K562 (cell line): ENCODE data around the gene MLF1. TPM values are rescaled to one million over a fixed set of nuclear protein-coding genes. Genes with fewer than 3 reads are reported as not detected.

Experiments used
- polyA plus RNA-seq, 8 experiments: library from polyadenylated mRNA; depleted of rRNA in 4 of 8; stranded (reverse) in 5 of 8; unstranded in 3 of 8; fragments of >200 nt; fragmentation: Nextera tagmentation in 2 of 8; fragmentation: Illumina TruSeq in 1 of 8; extraction: Ambion mirVana in 2 of 8; extraction: Trizol in 1 of 8; gene quantifications; 2 replicates each; pipeline versions ENCODE4 v1.2.1 to v1.2.3, GENCODE V29; 2011 to 2014; ENCODE audit warnings: inconsistent platforms in 1 of 8, missing spikeins in 1 of 8
- small RNA-seq: library from RNA; depleted of rRNA; stranded (forward); fragments of <200 nt; gene quantifications from one replicate; pipeline ENCODE3, GENCODE V24; 2014
- total RNA-seq, 7 experiments: library from RNA; depleted of rRNA in 6 of 7; stranded (reverse); fragments of >200 nt in 6 of 7; fragmentation: Illumina TruSeq in 2 of 7; extraction: Trizol in 2 of 7; gene quantifications; 2 replicates each; pipeline versions ENCODE4 v1.2.1 to v1.2.3, GENCODE V29; 2011 to 2021; ENCODE audit warnings: low replicate concordance in 1 of 7

MLF1 gene
- total and polyA plus RNA-seq, 9 of the 15 experiments (the other 6 are each of a cell fraction or from before 2014, with no cell fraction given), result 20.4 to 71.0 (median 27.1) TPM

Small RNAs within 50 kb of the gene (small RNA-seq; reads per million reads assigned to genes)
- not detected for gene AC025033.1

Other genes with a start within 250 kb of the MLF1 start
- 70.0 and 81.6 TPM in 2 replicates for gene GFM1, start 73.3 kb downstream of the MLF1 start, total RNA-seq (2014; rRNA removed)
- 85.2 and 92.0 TPM in 2 replicates for gene GFM1, start 73.3 kb downstream of the MLF1 start, total RNA-seq (2014; rRNA removed; fragmentation: Illumina TruSeq; extraction: Trizol)
- 75.1 and 78.3 TPM in 2 replicates for gene GFM1, start 73.3 kb downstream of the MLF1 start, total RNA-seq (2015; rRNA removed; fragmentation: Illumina TruSeq; extraction: Trizol)
- 79.0 and 86.7 TPM in 2 replicates for gene GFM1, start 73.3 kb downstream of the MLF1 start, total RNA-seq (2021)
- gene GFM1, start 73.3 kb downstream of the MLF1 start, polyA plus RNA-seq (2011; rRNA removed), result 33.1 and 54.9 TPM in 2 replicates
- 64.8 and 68.5 TPM in 2 replicates for gene GFM1, start 73.3 kb downstream of the MLF1 start, polyA plus RNA-seq (2014; fragmentation: Illumina TruSeq; extraction: Trizol)
- 10 to 100 TPM; 38.9 to 49.9 TPM for gene GFM1, start 73.3 kb downstream of the MLF1 start, polyA plus RNA-seq (2014; fragmentation: Nextera tagmentation; extraction: Ambion mirVana)
- 52.8 and 68.7 TPM in 2 replicates for gene GFM1, start 73.3 kb downstream of the MLF1 start, polyA plus RNA-seq (2014; rRNA removed)
- gene LXN, start 101.5 kb downstream of the MLF1 start, total RNA-seq (2014; rRNA removed), result not detected in 2 replicates
- not detected in 2 replicates for gene LXN, start 101.5 kb downstream of the MLF1 start, total RNA-seq (2014; rRNA removed; fragmentation: Illumina TruSeq; extraction: Trizol)
- gene LXN, start 101.5 kb downstream of the MLF1 start, total RNA-seq (2015; rRNA removed; fragmentation: Illumina TruSeq; extraction: Trizol), result not detected in 2 replicates
- 0.13 and 0.34 TPM in 2 replicates for gene LXN, start 101.5 kb downstream of the MLF1 start, total RNA-seq (2021)
- gene LXN, start 101.5 kb downstream of the MLF1 start, polyA plus RNA-seq (2011; rRNA removed), result not detected in 2 replicates
- gene LXN, start 101.5 kb downstream of the MLF1 start, polyA plus RNA-seq (2014; fragmentation: Illumina TruSeq; extraction: Trizol), result not detected in 2 replicates
- under 1 TPM in 1 of 2 experiments, not detected in 1; 0.08 TPM for gene LXN, start 101.5 kb downstream of the MLF1 start, polyA plus RNA-seq (2014; fragmentation: Nextera tagmentation; extraction: Ambion mirVana)
- gene LXN, start 101.5 kb downstream of the MLF1 start, polyA plus RNA-seq (2014; rRNA removed), result not detected in 2 replicates
- not detected in 2 replicates for gene RARRES1, start 161.3 kb downstream of the MLF1 start, total RNA-seq (2014; rRNA removed)
- gene RARRES1, start 161.3 kb downstream of the MLF1 start, total RNA-seq (2014; rRNA removed; fragmentation: Illumina TruSeq; extraction: Trizol), result not detected in 2 replicates
- not detected in 2 replicates for gene RARRES1, start 161.3 kb downstream of the MLF1 start, total RNA-seq (2015; rRNA removed; fragmentation: Illumina TruSeq; extraction: Trizol)
- not detected in 2 replicates for gene RARRES1, start 161.3 kb downstream of the MLF1 start, total RNA-seq (2021)
- gene RARRES1, start 161.3 kb downstream of the MLF1 start, polyA plus RNA-seq (2011; rRNA removed), result not detected in 2 replicates
- not detected in 2 replicates for gene RARRES1, start 161.3 kb downstream of the MLF1 start, polyA plus RNA-seq (2014; fragmentation: Illumina TruSeq; extraction: Trizol)
- gene RARRES1, start 161.3 kb downstream of the MLF1 start, polyA plus RNA-seq (2014; fragmentation: Nextera tagmentation; extraction: Ambion mirVana), result not detected
- not detected in 2 replicates for gene RARRES1, start 161.3 kb downstream of the MLF1 start, polyA plus RNA-seq (2014; rRNA removed)
- 25.6 and 26.4 TPM in 2 replicates for gene MFSD1, start 230.9 kb downstream of the MLF1 start, total RNA-seq (2014; rRNA removed)
- 40.3 and 47.2 TPM in 2 replicates for gene MFSD1, start 230.9 kb downstream of the MLF1 start, total RNA-seq (2014; rRNA removed; fragmentation: Illumina TruSeq; extraction: Trizol)
- 39.0 and 43.9 TPM in 2 replicates for gene MFSD1, start 230.9 kb downstream of the MLF1 start, total RNA-seq (2015; rRNA removed; fragmentation: Illumina TruSeq; extraction: Trizol)
- 28.6 and 31.2 TPM in 2 replicates for gene MFSD1, start 230.9 kb downstream of the MLF1 start, total RNA-seq (2021)
- gene MFSD1, start 230.9 kb downstream of the MLF1 start, polyA plus RNA-seq (2011; rRNA removed), result 35.5 and 49.5 TPM in 2 replicates
- gene MFSD1, start 230.9 kb downstream of the MLF1 start, polyA plus RNA-seq (2014; fragmentation: Illumina TruSeq; extraction: Trizol), result 27.5 and 28.4 TPM in 2 replicates
- gene MFSD1, start 230.9 kb downstream of the MLF1 start, polyA plus RNA-seq (2014; fragmentation: Nextera tagmentation; extraction: Ambion mirVana), result 10 to 100 TPM in 1 of 2 experiments, 1 to 10 TPM in 1; 8.7 to 11.4 TPM
- gene MFSD1, start 230.9 kb downstream of the MLF1 start, polyA plus RNA-seq (2014; rRNA removed), result 31.3 and 33.4 TPM in 2 replicates